ENCODE data around the gene FSHR.

FSHR gene

GRCh38 chr2:48952614-48953013 is 201.7 kb downstream of the FSHR start:
- DNase-seq, result no peak

GRCh38 chr2:48952143-48952542 is 202.2 kb downstream of the FSHR start:
- no peak for DNase-seq

GRCh38 chr2:48948400-48949125 is 205.8 kb downstream of the FSHR start:
- DNase-seq, result no peak

GRCh38 chr2:48946449-48947048 is 207.8 kb downstream of the FSHR start:
- no peak for DNase-seq

DNA sequence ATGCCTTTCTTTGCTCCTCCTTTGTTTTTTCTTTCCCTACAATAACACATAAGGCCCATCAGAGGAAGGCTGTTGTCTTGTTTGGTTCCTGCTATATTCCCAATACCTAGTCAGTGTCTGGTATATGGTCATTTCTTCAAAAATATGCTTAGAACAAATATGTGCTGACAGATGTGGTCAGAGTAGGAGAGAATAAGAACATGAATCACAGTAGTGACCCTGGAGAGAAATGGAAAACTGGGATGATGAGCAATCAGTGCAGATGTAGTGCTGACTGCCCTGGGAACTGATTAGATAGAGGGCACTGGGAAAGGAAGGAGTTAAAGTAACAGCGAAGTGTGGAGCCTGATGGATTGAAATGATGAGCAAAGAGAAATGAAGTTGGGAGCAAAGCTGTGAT is 209.4 kb downstream of the FSHR start:
- no peak for DNase-seq

DNA sequence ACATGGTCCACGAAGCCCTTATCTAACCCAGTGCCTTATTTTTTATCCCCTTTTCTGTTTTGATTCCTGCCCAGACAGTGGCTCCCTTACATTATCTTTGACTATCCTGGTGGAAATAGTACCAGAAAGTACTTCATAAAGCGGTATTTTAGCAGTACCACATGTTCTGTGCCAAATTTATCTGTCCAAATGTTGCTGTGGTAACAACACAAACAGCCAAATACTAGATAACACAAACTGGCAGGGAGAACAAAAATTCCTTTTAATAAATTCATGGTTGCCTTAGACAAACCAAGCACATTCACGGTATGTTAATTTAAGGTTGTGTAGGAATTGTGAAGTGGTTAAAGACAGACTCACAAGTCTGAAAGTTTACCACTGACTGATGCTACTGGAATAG is 210.9 kb downstream of the FSHR start:
- no peak for DNase-seq

DNA sequence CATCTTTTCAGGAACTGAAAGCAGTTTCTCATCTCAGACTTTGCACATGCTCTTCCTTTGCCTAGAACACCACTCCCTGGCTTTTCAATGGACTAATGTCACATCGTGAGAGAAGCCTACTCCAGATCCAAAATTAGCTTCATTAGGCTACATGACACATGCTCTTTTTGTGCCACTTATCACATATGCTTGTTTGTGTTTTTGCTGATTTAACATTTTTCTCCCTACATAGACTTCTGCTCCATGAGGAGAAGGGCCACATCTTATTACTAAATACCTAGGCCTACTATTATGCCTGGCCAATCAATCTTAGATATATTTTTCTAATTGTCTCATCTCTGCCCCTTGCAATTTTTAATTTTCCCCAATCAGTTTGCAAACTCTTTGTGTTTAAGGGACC is 212.4 kb downstream of the FSHR start:
- no peak for DNase-seq

DNA sequence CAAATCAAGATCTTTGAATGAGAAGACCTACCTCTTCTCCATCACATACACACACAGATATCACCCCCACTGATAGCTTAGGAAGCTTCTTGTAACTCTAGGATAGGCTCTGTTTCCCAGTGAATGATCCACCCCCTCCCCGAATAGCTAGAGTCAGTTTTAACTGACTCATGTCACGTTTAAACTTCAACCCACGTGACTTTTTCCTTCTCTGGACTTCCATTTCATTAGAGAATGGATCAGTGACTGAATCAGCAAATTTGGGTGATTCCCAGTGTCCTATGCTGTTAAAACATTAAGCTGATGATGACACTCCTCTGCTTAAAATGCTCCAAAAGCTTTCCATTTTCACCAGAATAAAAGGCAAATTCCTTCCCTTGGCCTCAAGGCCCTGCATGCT is 212.9 kb downstream of the FSHR start:
- no peak for DNase-seq

DNA sequence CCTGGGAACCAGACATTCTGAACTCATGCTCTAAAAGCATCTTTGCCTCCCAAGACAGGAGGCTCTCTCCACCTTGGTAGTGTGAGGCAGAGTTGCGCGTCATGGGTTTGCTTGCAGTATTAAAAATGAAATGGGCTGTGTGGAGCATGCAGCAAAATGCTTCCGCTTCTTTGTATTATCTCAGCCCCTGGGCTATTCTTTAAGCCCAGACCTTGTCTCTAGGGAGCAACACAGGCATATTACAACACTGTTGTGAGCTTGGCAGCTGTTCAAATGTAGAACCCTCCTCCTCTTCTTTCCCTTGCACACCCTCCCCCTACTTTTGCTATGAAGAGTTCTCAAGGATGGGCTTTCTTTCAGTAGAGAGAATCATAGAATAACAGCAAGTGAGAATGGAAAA is 213.7 kb downstream of the FSHR start:
- DNase-seq, result no peak

GRCh38 chr2:48939232-48939631 is 215.1 kb downstream of the FSHR start:
- DNase-seq, result no peak

DNA sequence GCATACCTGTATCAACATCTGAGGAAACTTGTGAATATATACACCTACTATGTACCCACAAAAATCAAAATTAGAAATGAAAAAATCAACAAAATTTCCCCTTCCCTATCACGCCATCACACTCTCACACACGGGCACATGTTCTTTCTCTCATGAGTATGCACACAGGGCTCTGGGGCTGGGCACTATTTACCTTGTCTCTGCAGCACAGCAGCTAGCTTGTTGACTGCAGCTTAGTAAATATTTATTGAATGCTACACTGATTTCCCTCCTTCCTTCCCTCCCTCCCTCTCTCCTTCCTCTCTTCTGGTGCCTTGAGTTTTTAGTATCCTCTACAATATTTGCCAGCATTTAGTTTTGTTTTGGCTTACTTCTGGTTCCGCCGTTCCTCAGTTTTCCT is 216.1 kb downstream of the FSHR start:
- DNase-seq, result no peak

DNA sequence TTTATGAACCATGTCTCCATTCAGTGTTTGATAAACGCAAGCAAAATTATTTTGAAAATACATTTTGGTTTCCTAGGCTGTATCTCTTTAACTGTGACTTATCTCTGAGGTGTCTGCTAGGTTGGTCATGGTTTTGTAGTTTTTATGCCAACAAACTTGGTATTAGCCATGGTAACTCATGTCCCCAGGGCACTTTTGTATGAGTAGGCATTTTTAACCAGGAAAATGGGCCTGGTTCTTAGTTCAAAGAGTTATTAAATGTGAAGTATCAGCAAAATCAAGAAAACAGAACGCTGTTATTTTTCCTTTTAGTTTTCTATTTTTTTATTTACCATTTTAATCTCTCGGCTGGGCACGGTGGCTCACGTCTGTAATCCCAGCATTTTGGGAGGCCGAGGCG is 219.5 kb downstream of the FSHR start:
- no peak for DNase-seq

DNA sequence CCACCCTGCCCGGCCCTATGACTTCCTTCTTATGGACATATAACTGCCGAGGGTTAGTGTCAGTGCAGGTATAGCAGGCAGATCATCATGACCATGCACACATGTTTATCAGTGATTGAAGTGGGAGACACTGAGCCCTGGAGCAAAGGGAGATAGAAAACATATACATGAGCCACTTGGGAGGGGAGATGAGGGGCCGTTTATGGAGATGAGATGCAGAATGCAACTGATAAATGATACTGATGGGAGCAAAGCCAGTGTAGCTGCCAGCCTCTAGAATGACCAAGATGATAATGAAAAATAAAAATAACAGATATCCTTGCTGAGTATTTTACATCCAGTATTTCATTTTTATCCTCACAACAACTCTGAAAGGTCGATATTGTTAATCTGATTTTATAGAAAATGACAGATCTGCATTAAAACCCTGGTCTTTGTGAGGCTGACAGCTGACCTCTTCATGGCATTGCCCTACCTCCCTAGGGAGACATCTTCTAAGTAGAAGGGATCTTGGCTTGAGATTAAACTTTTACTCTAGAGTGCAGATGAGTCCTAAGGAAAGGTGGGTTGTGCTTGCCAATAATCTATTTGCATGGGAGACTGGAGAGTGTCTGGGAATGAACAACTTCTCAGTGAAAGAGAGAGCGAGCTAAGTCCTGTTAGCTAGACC is 220.4 kb downstream of the FSHR start:
- DNase-seq, result no peak

- no peak for DNase-seq
Observed at GRCh38 chr2:48932667-48933066, 221.6 kb downstream of the FSHR start.

DNA sequence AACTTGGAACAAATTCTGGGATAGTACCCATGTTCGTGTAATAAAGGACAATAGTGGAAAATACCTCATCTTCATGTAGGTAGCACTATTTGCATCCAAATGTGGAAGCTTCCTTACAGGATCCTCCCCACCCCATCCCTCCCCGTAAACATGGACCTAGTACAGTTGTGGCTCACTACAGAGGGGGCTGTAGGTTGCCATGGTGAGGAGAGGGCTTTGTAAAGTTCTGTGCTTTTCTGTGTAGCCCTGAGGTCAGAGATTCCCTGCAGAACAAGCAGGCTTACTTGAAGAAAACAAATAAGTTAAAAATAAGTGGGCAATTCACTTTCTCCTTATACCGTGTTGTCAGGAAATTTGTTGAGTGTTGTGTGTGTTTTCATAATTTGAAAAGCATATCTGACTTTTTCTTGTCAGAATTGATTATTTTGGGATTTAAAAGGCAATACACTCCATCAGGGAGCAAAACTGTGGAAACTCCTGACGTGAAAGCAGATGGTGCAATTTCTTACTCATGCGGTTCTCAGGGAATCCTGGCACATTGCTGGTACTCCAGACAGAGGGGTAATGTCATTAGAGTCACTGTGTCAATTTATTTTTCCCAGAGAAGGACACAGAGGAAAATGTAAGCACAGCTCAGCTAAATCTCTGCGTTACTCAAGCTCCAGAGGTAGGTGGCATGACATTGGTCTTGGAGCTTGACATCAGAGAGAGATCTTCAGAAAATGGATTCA is 224.6 kb downstream of the FSHR start:
- no peak for DNase-seq

DNA sequence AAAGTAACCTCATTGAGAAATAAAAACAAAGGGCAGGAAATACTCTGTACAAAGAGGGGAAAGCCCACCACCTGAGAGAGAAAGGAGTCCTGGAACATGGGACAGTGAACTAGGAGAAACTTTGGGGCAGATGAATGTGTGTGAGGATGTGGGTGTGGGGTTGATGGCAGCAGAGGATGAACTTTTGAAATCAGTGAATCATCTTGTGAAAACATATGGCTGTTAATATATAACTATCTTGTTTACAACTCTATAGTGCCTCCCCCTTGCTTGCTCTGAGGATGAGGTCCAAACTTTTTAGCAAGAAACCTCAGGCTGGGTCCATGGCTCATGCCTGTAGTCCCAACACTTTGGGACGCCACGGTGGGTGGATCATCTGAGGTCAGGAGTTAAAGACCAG is 227.0 kb downstream of the FSHR start:
- DNase-seq, result no peak

DNA sequence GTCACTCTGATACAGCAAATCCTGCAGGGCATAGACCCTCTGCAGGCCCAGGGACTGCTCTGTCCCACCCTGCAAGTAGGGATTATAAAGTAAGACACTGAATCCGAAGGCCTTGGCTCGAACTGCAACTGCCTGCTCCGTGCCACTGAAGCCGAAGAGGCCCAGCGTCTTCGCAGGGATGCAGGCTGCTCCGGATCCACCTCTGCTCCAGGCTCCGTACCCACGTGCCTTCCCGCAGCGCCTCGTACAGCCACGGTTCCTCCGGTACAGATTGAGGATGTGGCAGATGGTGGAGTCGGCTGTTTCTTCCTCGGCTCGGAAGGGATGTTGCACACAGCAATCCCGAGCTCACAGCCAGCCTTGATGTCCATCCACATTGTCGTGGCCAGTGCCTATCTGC is 238.4 kb downstream of the FSHR start:
- no peak for DNase-seq

GRCh38 chr2:48915227-48915626 is 239.1 kb downstream of the FSHR start:
- DNase-seq, result no peak

- no peak for DNase-seq
Observed at GRCh38 chr2:48914477-48915089, 239.7 kb downstream of the FSHR start.
